Measurements from ENCODE around the gene KIF18B. TPM values are rescaled to one million over a fixed set of nuclear protein-coding genes. Genes with fewer than 3 reads are reported as not detected.

KIF18B gene
- total and polyA plus RNA-seq, 7 donors: 0.01 to 0.17 (median 0.07) TPM; not detected in 2

- no peak for ATAC-seq
- Histone ChIP-seq H3K27me3 (ENCODE audit: insufficient read depth in 3 of 3, low read length in 2 of 3) (peaks cover 0 to 83% (median 11%) of the 10 kb centered on the region in 3 donors), H3K4me1 (no peaks in the 10 kb centered on the region), H3K4me3 (no peak overlapping the region), H3K36me3 (ENCODE audit: insufficient read depth in 1 of 2, low read depth in 1 of 2) (no peaks in the 10 kb centered on the region), H3K9me3 (no peaks in the 10 kb centered on the region), H3K27ac (no peak overlapping the region)
- no peak for DNase-seq
- intact Hi-C loops (cut with DNase I): no loop called here
- TF ChIP-seq, protein P1, sequence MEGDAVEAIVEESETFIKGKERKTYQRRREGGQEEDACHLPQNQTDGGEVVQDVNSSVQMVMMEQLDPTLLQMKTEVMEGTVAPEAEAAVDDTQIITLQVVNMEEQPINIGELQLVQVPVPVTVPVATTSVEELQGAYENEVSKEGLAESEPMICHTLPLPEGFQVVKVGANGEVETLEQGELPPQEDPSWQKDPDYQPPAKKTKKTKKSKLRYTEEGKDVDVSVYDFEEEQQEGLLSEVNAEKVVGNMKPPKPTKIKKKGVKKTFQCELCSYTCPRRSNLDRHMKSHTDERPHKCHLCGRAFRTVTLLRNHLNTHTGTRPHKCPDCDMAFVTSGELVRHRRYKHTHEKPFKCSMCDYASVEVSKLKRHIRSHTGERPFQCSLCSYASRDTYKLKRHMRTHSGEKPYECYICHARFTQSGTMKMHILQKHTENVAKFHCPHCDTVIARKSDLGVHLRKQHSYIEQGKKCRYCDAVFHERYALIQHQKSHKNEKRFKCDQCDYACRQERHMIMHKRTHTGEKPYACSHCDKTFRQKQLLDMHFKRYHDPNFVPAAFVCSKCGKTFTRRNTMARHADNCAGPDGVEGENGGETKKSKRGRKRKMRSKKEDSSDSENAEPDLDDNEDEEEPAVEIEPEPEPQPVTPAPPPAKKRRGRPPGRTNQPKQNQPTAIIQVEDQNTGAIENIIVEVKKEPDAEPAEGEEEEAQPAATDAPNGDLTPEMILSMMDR (IDR thresholded peaks at IDR 0.05): no peak
- WGBS, 3 donors: 68 to 78% (median 73%) methylated on average over 7 of the region's 7 CpGs
Measured at GRCh38 chr17:44961921-44962350, 14.4 kb upstream of the KIF18B start.

- no peak overlapping the region for H3K4me3 ChIP-seq
- H3K27ac ChIP-seq: no peak overlapping the region
- intact Hi-C loops (cut with DNase I): no loop called here
- no peaks in the 10 kb centered on the region for H3K36me3 ChIP-seq (ENCODE audit: insufficient read depth in 1 of 2, low read depth in 1 of 2)
- no peaks in the 10 kb centered on the region for H3K9me3 ChIP-seq
- no peak for DNase-seq
- H3K4me1 ChIP-seq: no peaks in the 10 kb centered on the region
- H3K27me3 ChIP-seq (ENCODE audit: insufficient read depth in 3 of 3, low read length in 2 of 3): peaks cover 0 to 72% (median 10%) of the 10 kb centered on the region in 3 donors
- WGBS, 3 donors: 54 to 61% (median 56%) methylated on average over 2 of the region's 2 CpGs
- TF ChIP-seq, protein P1 (IDR thresholded peaks at IDR 0.05): no peak
- ATAC-seq: no peak
Measured at GRCh38 chr17:44960691-44961090, 13.1 kb upstream of the KIF18B start.

DNA sequence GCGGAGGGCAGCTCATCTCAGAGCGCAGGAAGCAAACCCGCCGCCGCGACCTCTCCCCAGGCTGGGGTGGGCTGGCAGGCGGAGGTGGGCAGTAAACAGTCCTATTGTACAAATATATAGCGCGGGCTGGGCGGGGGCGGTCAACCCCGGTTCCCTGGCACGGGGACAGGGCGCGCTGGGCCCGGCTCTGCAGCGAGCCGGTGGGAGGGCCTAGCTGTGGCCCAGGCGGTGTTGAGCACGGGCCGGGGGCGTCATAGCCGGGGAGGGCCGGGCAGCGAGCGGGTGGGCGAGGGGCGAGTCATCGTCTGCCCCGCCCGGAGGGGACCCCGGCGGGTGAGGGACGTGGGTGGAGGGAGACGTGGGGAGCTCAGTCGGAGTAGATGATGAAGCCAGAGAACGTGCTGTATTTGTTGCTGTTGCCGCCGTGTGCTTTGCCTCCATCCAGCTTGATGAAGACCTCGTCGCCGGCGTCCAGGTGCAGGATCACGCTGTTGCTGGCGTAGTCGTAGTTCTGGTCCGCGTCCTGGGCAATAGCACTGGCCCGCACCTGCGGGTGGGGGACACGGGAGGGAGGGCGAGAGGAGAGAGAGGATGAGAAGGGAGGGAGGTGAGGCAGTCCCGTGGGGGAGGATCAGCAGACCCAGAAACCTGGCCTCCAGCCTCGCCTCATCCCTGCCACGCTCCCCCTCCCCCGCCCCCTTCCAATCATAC is 12.4 kb upstream of the KIF18B start:
- no peaks in the 10 kb centered on the region for H3K9me3 ChIP-seq
- H3K27ac ChIP-seq: no peak overlapping the region
- intact Hi-C loops (cut with DNase I): loop anchor here in 1 of 2 donors (5.0 kb wide), 1 partner anchor 32 kb away; no protein-coding TSS in a partner anchor
- peak overlapping the region; percentile 2 for H3K4me3 ChIP-seq
- no peaks in the 10 kb centered on the region for H3K4me1 ChIP-seq
- peak in 1 of 4 donors; percentile 33 for ATAC-seq
- peaks cover 0 to 64% (median 11%) of the 10 kb centered on the region in 3 donors for H3K27me3 ChIP-seq (ENCODE audit: insufficient read depth in 3 of 3, low read length in 2 of 3)
- 14 to 15% (median 15%) methylated on average over 40 to 56 of the region's 56 CpGs for WGBS, 3 donors
- no peaks in the 10 kb centered on the region for H3K36me3 ChIP-seq (ENCODE audit: insufficient read depth in 1 of 2, low read depth in 1 of 2)
- TF ChIP-seq, protein P1 (IDR thresholded peaks at IDR 0.05): no peak
- DNase-seq: no peak

DNA sequence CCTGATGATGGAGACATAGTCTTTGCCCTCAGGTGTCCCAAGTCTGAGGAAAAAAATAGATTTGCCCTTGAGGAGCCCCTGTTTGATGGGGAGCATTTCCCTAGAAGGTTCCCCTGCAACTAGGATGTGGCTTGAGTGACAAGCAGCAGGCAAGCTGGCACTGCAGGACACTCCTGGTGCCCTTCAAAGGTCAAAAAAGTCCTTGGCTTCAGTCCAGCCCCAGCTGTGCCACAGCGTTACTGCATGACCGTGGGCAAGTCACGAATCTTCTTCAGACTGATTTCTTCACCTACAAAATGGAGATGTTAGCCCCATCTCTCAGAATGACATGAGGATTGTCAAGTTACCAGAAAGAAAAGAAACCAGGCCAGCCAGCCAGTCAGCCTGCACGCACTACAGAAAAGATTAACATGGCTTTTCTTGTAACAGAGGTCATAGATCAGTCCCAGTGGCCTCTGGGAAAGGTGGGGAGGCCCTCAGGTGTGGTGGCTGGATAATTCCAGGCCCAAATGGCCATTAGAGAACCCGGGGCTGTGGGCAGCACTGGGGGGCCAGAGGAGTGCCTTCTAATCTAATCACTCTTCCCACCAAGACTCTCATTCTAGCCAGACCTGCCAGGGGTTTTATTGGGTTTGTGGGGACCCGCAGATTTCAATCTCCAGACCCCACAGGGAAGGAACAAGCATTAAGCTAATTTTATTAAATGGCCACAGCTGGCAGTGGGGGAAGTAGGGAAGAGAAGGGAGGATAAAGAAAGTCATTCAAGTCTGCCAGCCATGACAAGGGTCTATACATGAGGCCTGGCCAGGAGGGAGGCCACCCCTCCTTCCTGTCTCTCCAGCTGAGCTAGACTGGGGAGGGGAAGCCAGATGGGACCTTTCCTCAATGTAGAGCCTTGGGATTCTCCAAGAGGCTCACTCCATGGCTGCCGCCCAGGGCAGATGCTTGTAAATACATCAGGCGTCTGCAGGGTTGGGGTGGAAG is 9.7 kb upstream of the KIF18B start:
- ATAC-seq: no peak
- no peak for DNase-seq
- TF ChIP-seq, protein P1 (IDR thresholded peaks at IDR 0.05): no peak

More for the DNA sequence above, 9.7 kb upstream of the KIF18B start:
- Histone ChIP-seq H3K9me3 (no peaks in the 10 kb centered on the region), H3K27ac (no peak overlapping the region), H3K27me3 (ENCODE audit: insufficient read depth in 3 of 3, low read length in 2 of 3) (peaks cover 0 to 41% (median 11%) of the 10 kb centered on the region in 3 donors), H3K4me1 (no peaks in the 10 kb centered on the region), H3K36me3 (ENCODE audit: insufficient read depth in 1 of 2, low read depth in 1 of 2) (no peaks in the 10 kb centered on the region), H3K4me3 (no peak overlapping the region)
- intact Hi-C loops (cut with DNase I): loop anchor here in 1 of 2 donors (5.0 kb wide), 1 partner anchor 35 kb away; no protein-coding TSS in a partner anchor
- WGBS, 3 donors: 64 to 74% (median 68%) methylated on average over 8 of the region's 8 CpGs
